ENCODE measurements around the gene PCGF1.

The PCGF1 gene

GRCh38 chr2:74507145-74507925 lies at the start of gene PCGF1:
TSS of gene PCGF1 (minus strand) at chr2:74507695. CDS start at chr2:74507668, 27 bp downstream.
- H4K20me1 ChIP-seq = 0 out of 2 replicates have a peak, but pooled peaks cover 13% of the 10 kb centered on the region
- H3K4me3 ChIP-seq = peak within 1 kb of the TSS; percentile 82
- peak within 1 kb of the TSS; percentile 99 for H3K27ac ChIP-seq
- H3K4me2 ChIP-seq = peak within 1 kb of the TSS; percentile 95
- no peak; the same call in 1 of the 2 replicates for TF ChIP-seq Cebpa-rat (IDR thresholded peaks at IDR 0.05)
- H3K4me1 ChIP-seq = peaks cover 39% of the 10 kb centered on the region
- peak within 1 kb of the TSS; percentile 98 for H3K9ac ChIP-seq
- peaks cover 81% of the 10 kb centered on the region for H3K27me3 ChIP-seq
- H3K9me3 ChIP-seq = no peaks in the 10 kb centered on the region
- peaks cover 15% of the 10 kb centered on the region for H3K36me3 ChIP-seq

- Histone ChIP-seq H3K9me3 (no peaks in the 10 kb centered on the region), H3K4me2 (no peak overlapping the region), H3K36me3 (peaks cover 20% of the 10 kb centered on the region), H3K27ac (no peak overlapping the region), H3K27me3 (0 out of 2 replicates have a peak, but pooled peaks cover 3% of the 10 kb centered on the region), H3K9ac (no peak overlapping the region), H3K4me1 (peaks cover 35% of the 10 kb centered on the region), H4K20me1 (peaks cover 31% of the 10 kb centered on the region), H3K4me3 (no peak overlapping the region)
- TF ChIP-seq Cebpa-rat (IDR thresholded peaks at IDR 0.05) = no peak
Measured at GRCh38 chr2:74556831-74557370, 49.4 kb upstream of the PCGF1 start.

- H3K9me3 ChIP-seq = no peaks in the 10 kb centered on the region
- H3K27me3 ChIP-seq = peaks cover 9% of the 10 kb centered on the region
- no peak overlapping the region for H3K27ac ChIP-seq
- peaks cover 20% of the 10 kb centered on the region for H3K36me3 ChIP-seq
- peak overlapping the region; percentile 97; the same call in 1 of the 2 replicates for H3K4me2 ChIP-seq
- H3K4me1 ChIP-seq = peaks cover 40% of the 10 kb centered on the region
- peaks cover 31% of the 10 kb centered on the region for H4K20me1 ChIP-seq
- no peak overlapping the region for H3K9ac ChIP-seq
- no peak for TF ChIP-seq Cebpa-rat (IDR thresholded peaks at IDR 0.05)
- no peak overlapping the region for H3K4me3 ChIP-seq
Measured at GRCh38 chr2:74556159-74556558, 48.7 kb upstream of the PCGF1 start.

- H3K9ac ChIP-seq = peak overlapping the region; percentile 82
- no peak for TF ChIP-seq Cebpa-rat (IDR thresholded peaks at IDR 0.05)
- H3K36me3 ChIP-seq = peaks cover 20% of the 10 kb centered on the region
- peaks cover 31% of the 10 kb centered on the region for H4K20me1 ChIP-seq
- H3K4me1 ChIP-seq = peaks cover 39% of the 10 kb centered on the region
- peak overlapping the region; percentile 92 for H3K4me3 ChIP-seq
- H3K27ac ChIP-seq = no peak overlapping the region
- H3K4me2 ChIP-seq = peak overlapping the region; percentile 97
- H3K27me3 ChIP-seq = peaks cover 13% of the 10 kb centered on the region
- H3K9me3 ChIP-seq = no peaks in the 10 kb centered on the region
Measured at GRCh38 chr2:74555610-74556103, 48.2 kb upstream of the PCGF1 start.

- peaks cover 18% of the 10 kb centered on the region for H3K27me3 ChIP-seq
- no peak for TF ChIP-seq Cebpa-rat (IDR thresholded peaks at IDR 0.05)
- peaks cover 20% of the 10 kb centered on the region for H3K36me3 ChIP-seq
- peak overlapping the region; percentile 82 for H3K9ac ChIP-seq
- H3K4me3 ChIP-seq = peak overlapping the region; percentile 92
- peaks cover 31% of the 10 kb centered on the region for H4K20me1 ChIP-seq
- peaks cover 2% of the 10 kb centered on the region; the same call in 1 of the 2 replicates for H3K9me3 ChIP-seq
- peak overlapping the region; percentile 97 for H3K4me2 ChIP-seq
- H3K4me1 ChIP-seq = peaks cover 33% of the 10 kb centered on the region
- H3K27ac ChIP-seq = peak overlapping the region; percentile 80
Measured at GRCh38 chr2:74554820-74555531, 47.5 kb upstream of the PCGF1 start.

GRCh38 chr2:74553892-74554819 lies 46.7 kb upstream of the PCGF1 start, which contains the start of the genes DOK1 and LOXL3:
TSS of gene DOK1 (plus strand) at chr2:74554720. CDS start at chr2:74554755, 35 bp downstream.
TSS of gene LOXL3 (minus strand) at chr2:74553942. CDS start at chr2:74552634, 1,308 bp downstream.
- Histone ChIP-seq H3K27me3 (peaks cover 26% of the 10 kb centered on the region), H4K20me1 (peaks cover 31% of the 10 kb centered on the region), H3K4me3 (peak within 1 kb of the TSS; percentile 92), H3K9ac (peak within 1 kb of the TSS; percentile 82), H3K4me1 (peaks cover 33% of the 10 kb centered on the region), H3K27ac (peak within 1 kb of the TSS; percentile 80), H3K4me2 (peak within 1 kb of the TSS; percentile 97), H3K36me3 (peaks cover 24% of the 10 kb centered on the region), H3K9me3 (peaks cover 10% of the 10 kb centered on the region)
- no peak for TF ChIP-seq Cebpa-rat (IDR thresholded peaks at IDR 0.05)

- Histone ChIP-seq H3K27me3 (peaks cover 36% of the 10 kb centered on the region), H3K9ac (peak overlapping the region; percentile 82), H3K27ac (peak overlapping the region; percentile 80; the same call in 1 of the 2 replicates)
Measured at GRCh38 chr2:74552914-74553811, 45.7 kb upstream of the PCGF1 start.

More at GRCh38 chr2:74552914-74553811, 45.7 kb upstream of the PCGF1 start:
- Histone ChIP-seq H3K9me3 (peaks cover 20% of the 10 kb centered on the region), H3K4me1 (peaks cover 33% of the 10 kb centered on the region), H3K4me2 (peak overlapping the region; percentile 97), H3K4me3 (peak overlapping the region; percentile 92), H3K36me3 (peaks cover 28% of the 10 kb centered on the region), H4K20me1 (peaks cover 31% of the 10 kb centered on the region)
- TF ChIP-seq Cebpa-rat (IDR thresholded peaks at IDR 0.05) = no peak

Measured in BLaER1 (cell line).